SJCRH30 (cell line): ENCODE results near the gene OR51M1. TPM values are rescaled to one million over a fixed set of nuclear protein-coding genes. Genes with fewer than 3 reads are reported as not detected.

Source experiments
- total RNA-seq: library from RNA; depleted of rRNA; stranded (reverse); fragments of >200 nt; shearing (Covaris generic); gene quantifications from 2 replicates; pipeline ENCODE4 v1.2.3, GENCODE V29; 2014; rRNA removed

Gene OR51M1
- total RNA-seq, 1 experiment from 2014 or later: not detected

Other genes with a start within 250 kb of the OR51M1 start
- not detected in 2 replicates for gene OR52A5, start 245.5 kb upstream of the OR51M1 start, total RNA-seq
- gene OR52A1, start 229.1 kb upstream of the OR51M1 start, total RNA-seq: not detected in 2 replicates
- gene OR51V1, start 183.1 kb upstream of the OR51M1 start, total RNA-seq: not detected in 2 replicates
- not detected in 2 replicates for gene HBB, start 156.7 kb upstream of the OR51M1 start, total RNA-seq
- gene HBD, start 149.3 kb upstream of the OR51M1 start, total RNA-seq: not detected in 2 replicates
- gene HBG1, start 134.0 kb upstream of the OR51M1 start, total RNA-seq: not detected in 2 replicates
- gene HBG2, start 129.0 kb upstream of the OR51M1 start, total RNA-seq: not detected in 2 replicates
- 0.26 TPM in 1 of 2 replicates, not detected in the other for gene HBE1, start 113.9 kb upstream of the OR51M1 start, total RNA-seq
- gene OR51B4, start 81.9 kb upstream of the OR51M1 start, total RNA-seq: not detected in 2 replicates
- not detected in 2 replicates for gene OR51B2, start 59.5 kb upstream of the OR51M1 start, total RNA-seq
- gene OR51B5, start 40.3 kb upstream of the OR51M1 start, total RNA-seq: 0.28 TPM in 1 of 2 replicates, not detected in the other
- not detected in 2 replicates for gene OR51B6, start 32.3 kb upstream of the OR51M1 start, total RNA-seq
- gene OR51Q1, start 38.3 kb downstream of the OR51M1 start, total RNA-seq: not detected in 2 replicates
- gene OR51I1, start 57.7 kb downstream of the OR51M1 start, total RNA-seq: not detected in 2 replicates
- gene OR51I2, start 65.5 kb downstream of the OR51M1 start, total RNA-seq: not detected in 2 replicates
- not detected in 2 replicates for gene OR52D1, start 104.9 kb downstream of the OR51M1 start, total RNA-seq
- not detected in 2 replicates for gene UBQLN3, start 126.1 kb downstream of the OR51M1 start, total RNA-seq
- not detected in 2 replicates for gene UBQLNL, start 132.9 kb downstream of the OR51M1 start, total RNA-seq
- not detected in 2 replicates for gene OR52H1, start 164.7 kb downstream of the OR51M1 start, total RNA-seq
- not detected in 2 replicates for gene OR52B6, start 197.1 kb downstream of the OR51M1 start, total RNA-seq
- gene TRIM6, start 212.8 kb downstream of the OR51M1 start, total RNA-seq: not detected in 2 replicates
- gene TRIM34, start 241.2 kb downstream of the OR51M1 start, total RNA-seq: not detected in 2 replicates